ENCODE data around the gene SHANK3. TPM values are rescaled to one million over a fixed set of nuclear protein-coding genes. Genes with fewer than 3 reads are reported as not detected.

SHANK3 gene
- total RNA-seq, 4 donors from 2014 or later = 8.6 to 101 (median 16.9) TPM

GRCh38 chr22:50699756-50700386 is 27.2 kb downstream of the SHANK3 start:
- TF ChIP-seq POLR2A (IDR thresholded peaks at IDR 0.05) (no peak), CTCF (IDR thresholded peaks at IDR 0.05) (no peak)
- Histone ChIP-seq H3K4me1 (peaks cover 0 to 3% of the 10 kb centered on the region in 2 donors), H3K27ac (no peak overlapping the region), H3K27me3 (peaks cover 0 to 4% of the 10 kb centered on the region in 2 donors), H3K36me3 (no peaks in the 10 kb centered on the region), H3K9me3 (no peaks in the 10 kb centered on the region), H3K4me3 (no peak overlapping the region)
- intact Hi-C loops (cut with DNase I; ENCODE audit: low total_unique reads) = no loop called here
- DNase-seq = no peak

- Histone ChIP-seq H3K9me3 (no peaks in the 10 kb centered on the region), H3K4me3 (no peak overlapping the region), H3K27ac (no peak overlapping the region), H3K4me1 (peaks cover 0 to 3% of the 10 kb centered on the region in 2 donors), H3K36me3 (no peaks in the 10 kb centered on the region), H3K27me3 (peaks cover 0 to 4% of the 10 kb centered on the region in 2 donors)
- DNase-seq = no peak
- intact Hi-C loops (cut with DNase I; ENCODE audit: low total_unique reads) = no loop called here
- TF ChIP-seq CTCF (IDR thresholded peaks at IDR 0.05) (no peak), POLR2A (IDR thresholded peaks at IDR 0.05) (no peak)
These were observed 27.9 kb downstream of the SHANK3 start for GRCh38 chr22:50700387-50701075.

- H3K27ac ChIP-seq = no peak overlapping the region
- no peaks in the 10 kb centered on the region for H3K36me3 ChIP-seq
- H3K27me3 ChIP-seq = peaks cover 0 to 4% of the 10 kb centered on the region in 2 donors
- intact Hi-C loops (cut with DNase I; ENCODE audit: low total_unique reads) = no loop called here
- TF ChIP-seq POLR2A (IDR thresholded peaks at IDR 0.05) (no peak), CTCF (IDR thresholded peaks at IDR 0.05) (no peak)
- DNase-seq = no peak
- peaks cover 0 to 3% of the 10 kb centered on the region in 2 donors for H3K4me1 ChIP-seq
- no peaks in the 10 kb centered on the region for H3K9me3 ChIP-seq
- no peak overlapping the region for H3K4me3 ChIP-seq
These were observed 28.4 kb downstream of the SHANK3 start for GRCh38 chr22:50701076-50701419.

GRCh38 chr22:50701428-50702154 is 29.0 kb downstream of the SHANK3 start:
- no peak for TF ChIP-seq CTCF (IDR thresholded peaks at IDR 0.05)
- no peak for TF ChIP-seq POLR2A (IDR thresholded peaks at IDR 0.05)
- H3K9me3 ChIP-seq = no peaks in the 10 kb centered on the region
- H3K4me3 ChIP-seq = no peak overlapping the region
- peaks cover 0 to 3% of the 10 kb centered on the region in 2 donors for H3K4me1 ChIP-seq
- DNase-seq = no peak
- no peak overlapping the region for H3K27ac ChIP-seq
- H3K36me3 ChIP-seq = no peaks in the 10 kb centered on the region
- intact Hi-C loops (cut with DNase I; ENCODE audit: low total_unique reads) = no loop called here
- H3K27me3 ChIP-seq = peaks cover 0 to 4% of the 10 kb centered on the region in 2 donors

GRCh38 chr22:50702261-50702671 is 29.6 kb downstream of the SHANK3 start:
- H3K4me1 ChIP-seq = no peaks in the 10 kb centered on the region
- intact Hi-C loops (cut with DNase I; ENCODE audit: low total_unique reads) = no loop called here
- no peaks in the 10 kb centered on the region for H3K36me3 ChIP-seq
- DNase-seq = no peak
- TF ChIP-seq CTCF (IDR thresholded peaks at IDR 0.05) = no peak
- no peak for TF ChIP-seq POLR2A (IDR thresholded peaks at IDR 0.05)
- no peak overlapping the region for H3K4me3 ChIP-seq
- no peaks in the 10 kb centered on the region for H3K27me3 ChIP-seq
- no peak overlapping the region for H3K27ac ChIP-seq
- no peaks in the 10 kb centered on the region for H3K9me3 ChIP-seq
